ENCODE measurements around the gene DNAH5. TPM values are rescaled to one million over a fixed set of nuclear protein-coding genes. Genes with fewer than 3 reads are reported as not detected.
A peak's percentile ranks its signal among the peaks of the same experiment; 100 is the strongest.

Gene DNAH5
- total and polyA plus RNA-seq, 2 donors (not counting 3 experiments of a cell fraction or from before 2014, with no cell fraction given): 0.23 to 1.7 TPM

- peak; percentile 66 for DNase-seq (ENCODE audit: low read depth, low spot score)
- Histone ChIP-seq H4K20me1 (replicated peaks; ENCODE audit: control insufficient read depth, extremely low read depth, insufficient read depth, low read length) (no peaks in the 10 kb centered on the region), H3K27me3 (ENCODE audit: control insufficient read depth in 2 of 2, insufficient read depth in 2 of 2, low read length in 2 of 2) (peaks cover 5 to 6% of the 10 kb centered on the region in 2 experiments), H2AFZ (ENCODE audit: low read depth, low read length) (no peak overlapping the region), H3K4me1 (ENCODE audit: control insufficient read depth, extremely low read depth, insufficient read depth, low read length) (no peaks in the 10 kb centered on the region), H3K4me3 (replicated peaks in 1 of 3; ENCODE audit: insufficient read depth in 1 of 3, low read depth in 1 of 3, low read length in 3 of 3) (no peak overlapping the region), H3K36me3 (ENCODE audit: control insufficient read depth in 2 of 2, extremely low read depth in 1 of 2, insufficient read depth in 2 of 2, low read length in 2 of 2) (no peaks in the 10 kb centered on the region), H3K27ac (ENCODE audit: insufficient read depth, low read depth, low read length) (no peak overlapping the region), H3K9me3 (replicated peaks; ENCODE audit: control insufficient read depth, insufficient read depth, low read length) (no peaks in the 10 kb centered on the region), H3K9me1 (replicated peaks; ENCODE audit: control insufficient read depth, extremely low read depth, insufficient read depth, low read length) (no peaks in the 10 kb centered on the region), H3K79me2 (ENCODE audit: control insufficient read depth, insufficient read depth, low read length) (no peaks in the 10 kb centered on the region), H3K9ac (replicated peaks; ENCODE audit: extremely low read depth, insufficient read depth, low read length) (no peak overlapping the region), H3K4me2 (ENCODE audit: insufficient read depth, low read length) (no peak overlapping the region)
- TF ChIP-seq CTCF (IDR thresholded peaks at IDR 0.05; ENCODE audit: extremely low read depth in 1 of 2, insufficient read depth in 1 of 2, low read depth in 1 of 2, low read length in 2 of 2) (peak; percentile 39 to 54), MYC (IDR thresholded peaks at IDR 0.05; ENCODE audit: low read depth, low read length) (no peak), MAX (IDR thresholded peaks at IDR 0.05; ENCODE audit: insufficient read depth, insufficient read length) (no peak)
- peak; percentile 84 for FAIRE-seq
- dilution Hi-C loops (cut with MboI; ENCODE audit: extremely low pct_ligation_motif_present, low sequenced_read_pairs): no loop called here
- ChIA-PET POLR2A (no interaction called here), CTCF (interaction anchor here (0.6 to 1.3 kb wide), 7 partner anchors 9 to 1933 kb away, joined by 3 to 14 read pairs (median 4); no protein-coding TSS in a partner anchor)
- intact Hi-C loops (cut with micrococcal nuclease): loop anchor here (2.0 kb wide), 1 partner anchor 478 kb away; no protein-coding TSS in a partner anchor
- BruUV-seq (replicated peaks): no TSS peak
These were observed 12.7 kb upstream of the DNAH5 start for GRCh38 chr5:13957032-13957645.

- Histone ChIP-seq H3K4me3 (replicated peaks in 1 of 3; ENCODE audit: insufficient read depth in 1 of 3, low read depth in 1 of 3, low read length in 3 of 3) (no peak overlapping the region), H4K20me1 (replicated peaks; ENCODE audit: control insufficient read depth, extremely low read depth, insufficient read depth, low read length) (no peaks in the 10 kb centered on the region), H3K79me2 (ENCODE audit: control insufficient read depth, insufficient read depth, low read length) (no peaks in the 10 kb centered on the region), H3K4me2 (ENCODE audit: insufficient read depth, low read length) (no peak overlapping the region), H3K9ac (replicated peaks; ENCODE audit: extremely low read depth, insufficient read depth, low read length) (no peak overlapping the region), H3K36me3 (ENCODE audit: control insufficient read depth in 2 of 2, extremely low read depth in 1 of 2, insufficient read depth in 2 of 2, low read length in 2 of 2) (no peaks in the 10 kb centered on the region), H3K4me1 (ENCODE audit: control insufficient read depth, extremely low read depth, insufficient read depth, low read length) (no peaks in the 10 kb centered on the region), H2AFZ (ENCODE audit: low read depth, low read length) (no peak overlapping the region), H3K27me3 (ENCODE audit: control insufficient read depth in 2 of 2, insufficient read depth in 2 of 2, low read length in 2 of 2) (peaks cover 5 to 6% of the 10 kb centered on the region in 2 experiments), H3K27ac (ENCODE audit: insufficient read depth, low read depth, low read length) (no peak overlapping the region), H3K9me1 (replicated peaks; ENCODE audit: control insufficient read depth, extremely low read depth, insufficient read depth, low read length) (no peaks in the 10 kb centered on the region), H3K9me3 (replicated peaks; ENCODE audit: control insufficient read depth, insufficient read depth, low read length) (no peaks in the 10 kb centered on the region)
- TF ChIP-seq GATA2 (IDR thresholded peaks at IDR 0.05; ENCODE audit: insufficient read depth, insufficient read length, low read depth, low read length): no peak
- TF ChIP-seq EZH2 (IDR thresholded peaks at IDR 0.05; ENCODE audit: borderline replicate concordance, low read depth, low read length, severe bottlenecking): no peak
- no peak for TF ChIP-seq MAX (IDR thresholded peaks at IDR 0.05; ENCODE audit: insufficient read depth, insufficient read length)
- no peak for TF ChIP-seq JUN (IDR thresholded peaks at IDR 0.05; ENCODE audit: borderline replicate concordance, insufficient read depth, insufficient read length, low read depth)
- no peak for TF ChIP-seq FOS (IDR thresholded peaks at IDR 0.05; ENCODE audit: borderline replicate concordance, insufficient read depth, low read length)
- TF ChIP-seq CTCF (IDR thresholded peaks at IDR 0.05; ENCODE audit: extremely low read depth in 1 of 2, insufficient read depth in 1 of 2, low read depth in 1 of 2, low read length in 2 of 2): no peak
- DNase-seq (ENCODE audit: low read depth, low spot score) (no peak), FAIRE-seq (no peak)
- dilution Hi-C loops (cut with MboI; ENCODE audit: extremely low pct_ligation_motif_present, low sequenced_read_pairs): no loop called here
- ChIA-PET CTCF (interaction anchor here (0.6 to 1.3 kb wide), 6 partner anchors 9 to 1933 kb away, joined by 3 to 14 read pairs (median 4); no protein-coding TSS in a partner anchor), POLR2A (no interaction called here)
- intact Hi-C loops (cut with micrococcal nuclease): loop anchor here (2.0 kb wide), 1 partner anchor 478 kb away; no protein-coding TSS in a partner anchor
- BruUV-seq (replicated peaks): no TSS peak
These were observed 12.0 kb upstream of the DNAH5 start for GRCh38 chr5:13956471-13956870.

Measured in endothelial cell of umbilical vein (primary cell).